GM18867 (cell line): ENCODE measurements around the gene MMEL1.
"Not testable (repeated sequence)": the region's sequence is repeated elsewhere in the genome, so short reads cannot be mapped to it uniquely, and the experiment has no call there.

ENCODE experiments used
- ATAC-seq: cut with Tn5 transposase; IDR thresholded peaks from one replicate; pipeline ENCODE4 v1.9.1; 2021; ENCODE audit warnings: mild to moderate bottlenecking, moderate library complexity; ENCODE audit not compliant: unreplicated experiment

MMEL1 gene

DNA sequence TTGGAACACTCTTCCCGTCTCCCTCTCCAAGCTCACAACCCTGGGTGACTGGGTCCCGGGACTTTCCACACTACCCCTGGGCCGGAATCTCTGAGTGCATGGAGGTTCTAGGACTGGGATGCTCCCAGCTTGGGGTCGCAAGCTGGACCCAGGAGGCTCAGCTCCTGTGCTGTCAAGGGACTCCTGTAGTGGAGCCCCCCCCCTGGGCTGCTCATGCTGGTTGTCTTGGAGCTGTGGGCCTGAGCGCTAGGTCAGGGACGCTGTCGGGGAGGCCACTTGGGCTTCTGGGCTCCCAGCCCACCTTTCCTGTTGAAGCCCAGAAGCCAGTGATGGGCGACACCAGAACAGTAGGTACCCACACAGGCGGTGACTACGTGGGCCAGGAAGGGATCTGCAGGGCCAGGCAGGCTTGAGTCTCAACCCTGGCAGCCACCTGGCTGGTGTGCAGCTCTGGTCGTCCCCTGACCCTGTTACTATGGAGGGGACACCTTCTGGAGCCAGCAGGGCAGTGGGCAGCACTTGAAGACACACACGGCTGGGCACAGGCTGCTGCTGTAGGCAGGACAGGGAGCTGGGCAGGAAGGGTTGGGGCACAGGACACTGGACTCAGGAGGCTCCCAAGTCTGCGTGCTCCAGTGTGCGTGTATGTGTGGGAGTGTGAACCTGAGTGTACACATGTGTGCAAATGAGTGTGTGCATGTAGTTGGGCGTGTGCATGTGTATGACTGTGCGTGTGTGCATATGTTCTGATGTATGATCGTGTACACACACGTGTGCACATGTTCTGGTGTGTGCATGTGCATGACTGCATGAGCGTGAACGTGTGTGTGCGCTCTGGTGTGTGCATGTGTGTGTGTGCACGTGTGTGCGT is 3.0 kb downstream of the MMEL1 start:
- no peak for ATAC-seq

DNA sequence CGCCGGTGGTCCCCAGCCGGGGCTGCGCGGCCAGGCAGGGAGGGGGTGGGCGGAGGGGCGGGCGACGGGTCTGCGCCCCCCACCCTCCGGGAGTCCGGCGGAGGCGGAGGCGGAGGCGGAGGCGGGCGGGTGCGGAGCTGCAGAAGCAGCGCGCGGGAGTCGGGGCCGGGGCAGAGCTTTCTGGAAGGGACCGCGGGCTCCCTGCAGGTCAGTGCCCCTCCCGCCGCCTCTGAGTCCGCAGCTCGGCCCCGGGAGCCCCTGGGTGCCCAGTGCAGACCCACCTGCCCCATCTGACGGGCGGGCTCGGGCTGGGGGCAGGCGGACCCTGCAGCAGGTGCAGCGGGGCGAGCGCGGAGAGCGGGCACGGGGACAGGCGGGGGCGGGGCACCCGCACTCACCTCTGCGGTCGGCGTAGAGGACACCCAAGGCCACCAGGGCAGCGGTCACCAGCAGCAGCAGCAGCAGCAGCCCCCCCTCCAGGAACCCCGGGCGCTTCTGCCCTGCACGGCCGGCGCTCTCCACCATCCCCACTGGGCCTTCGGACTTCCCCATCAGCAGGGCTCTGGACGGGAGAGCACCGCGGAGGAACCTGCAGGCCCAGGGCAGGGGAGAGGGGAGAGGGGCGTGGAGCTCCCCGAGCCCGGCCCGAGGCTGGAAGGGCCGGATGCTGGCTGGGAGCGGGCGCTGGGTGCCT is 3.7 kb downstream of the MMEL1 start:
- ATAC-seq: no peak

DNA sequence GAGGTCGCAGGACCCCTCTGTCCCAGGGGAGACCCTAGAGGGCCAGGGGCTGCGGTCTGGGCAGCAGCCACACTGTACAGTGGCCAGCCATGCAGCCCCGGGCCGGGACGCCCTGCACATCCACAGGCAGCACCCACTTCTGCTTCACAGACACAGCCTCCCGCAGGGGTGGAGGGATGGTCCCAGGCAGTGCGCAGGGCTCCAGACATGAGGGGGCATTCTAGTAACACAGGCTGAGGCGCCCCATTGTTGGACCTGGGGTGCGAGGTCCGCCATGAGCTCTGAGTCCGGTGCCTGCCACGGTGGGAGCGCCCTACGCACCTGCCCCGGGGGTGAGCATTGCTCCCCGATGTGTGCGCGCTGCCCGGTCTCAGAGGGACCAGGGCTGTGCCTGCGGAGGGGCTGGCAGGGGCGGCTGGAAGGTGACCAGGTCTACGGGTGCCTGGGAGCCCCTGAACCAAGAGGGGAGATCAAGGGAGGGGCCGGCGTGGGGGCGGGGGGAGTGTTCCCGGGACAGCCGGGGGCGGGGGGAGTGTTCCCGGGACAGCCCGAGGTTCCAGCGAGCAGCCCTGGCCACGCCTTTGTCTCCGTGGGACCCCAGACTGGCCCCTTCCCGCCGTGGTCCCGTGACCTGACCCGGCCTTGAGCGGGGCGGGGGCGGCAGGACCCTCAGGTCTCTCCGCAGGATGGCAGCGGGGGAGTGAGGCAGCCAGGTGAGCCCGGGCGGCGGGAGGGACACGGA is 4.5 kb downstream of the MMEL1 start:
- ATAC-seq: no peak

DNA sequence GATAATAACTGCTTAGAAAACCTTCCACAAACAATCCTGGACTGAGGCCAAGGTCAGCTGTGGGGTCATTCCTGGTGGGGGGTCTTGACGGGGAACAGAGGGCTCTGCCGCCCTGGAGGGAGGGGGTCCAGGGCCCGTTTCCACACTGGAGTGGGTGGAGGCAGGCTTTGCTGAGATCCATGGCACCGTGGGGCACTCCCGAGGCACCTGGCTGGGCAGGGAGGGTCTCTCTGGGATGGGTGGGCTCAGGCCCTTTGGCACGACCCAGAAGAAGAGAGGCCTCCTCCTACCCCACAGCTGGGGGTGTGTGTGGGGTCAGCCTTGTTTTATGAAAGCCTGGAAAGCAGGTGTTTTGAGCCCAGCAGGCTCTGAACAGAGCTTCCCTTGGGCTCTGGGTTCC is 5.1 kb downstream of the MMEL1 start:
- ATAC-seq: no peak

GRCh38 chr1:2625748-2626147 is 7.1 kb downstream of the MMEL1 start:
- not testable (repeated sequence) for ATAC-seq

DNA sequence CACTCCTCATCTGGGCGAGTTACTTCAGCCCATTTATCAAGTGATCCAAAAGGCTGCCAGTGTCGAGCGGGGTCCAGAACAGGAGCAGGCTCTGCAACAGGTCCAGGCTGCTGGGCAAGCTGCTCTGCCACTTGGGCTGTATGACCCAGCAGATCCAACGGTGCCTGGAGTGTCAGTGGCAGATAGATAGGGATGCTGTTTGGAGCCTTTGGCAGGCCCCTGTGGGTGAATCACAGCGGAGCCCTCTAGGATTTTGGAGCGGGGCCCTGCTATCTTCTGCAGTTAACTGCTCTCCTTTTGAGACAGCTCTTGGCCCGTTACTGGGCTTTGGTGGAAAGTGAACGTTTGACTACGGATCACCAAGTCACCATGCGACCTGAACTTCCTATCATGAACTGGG is 7.5 kb downstream of the MMEL1 start:
- no peak for ATAC-seq

GRCh38 chr1:2624735-2625300 is 8.0 kb downstream of the MMEL1 start:
- no peak for ATAC-seq

GRCh38 chr1:2623571-2624337 is 9.1 kb downstream of the MMEL1 start:
- ATAC-seq: no peak

GRCh38 chr1:2617971-2618470 is 14.8 kb downstream of the MMEL1 start:
- no peak for ATAC-seq

- ATAC-seq: no peak
These were observed 18.7 kb downstream of the MMEL1 start for GRCh38 chr1:2614145-2614544.

DNA sequence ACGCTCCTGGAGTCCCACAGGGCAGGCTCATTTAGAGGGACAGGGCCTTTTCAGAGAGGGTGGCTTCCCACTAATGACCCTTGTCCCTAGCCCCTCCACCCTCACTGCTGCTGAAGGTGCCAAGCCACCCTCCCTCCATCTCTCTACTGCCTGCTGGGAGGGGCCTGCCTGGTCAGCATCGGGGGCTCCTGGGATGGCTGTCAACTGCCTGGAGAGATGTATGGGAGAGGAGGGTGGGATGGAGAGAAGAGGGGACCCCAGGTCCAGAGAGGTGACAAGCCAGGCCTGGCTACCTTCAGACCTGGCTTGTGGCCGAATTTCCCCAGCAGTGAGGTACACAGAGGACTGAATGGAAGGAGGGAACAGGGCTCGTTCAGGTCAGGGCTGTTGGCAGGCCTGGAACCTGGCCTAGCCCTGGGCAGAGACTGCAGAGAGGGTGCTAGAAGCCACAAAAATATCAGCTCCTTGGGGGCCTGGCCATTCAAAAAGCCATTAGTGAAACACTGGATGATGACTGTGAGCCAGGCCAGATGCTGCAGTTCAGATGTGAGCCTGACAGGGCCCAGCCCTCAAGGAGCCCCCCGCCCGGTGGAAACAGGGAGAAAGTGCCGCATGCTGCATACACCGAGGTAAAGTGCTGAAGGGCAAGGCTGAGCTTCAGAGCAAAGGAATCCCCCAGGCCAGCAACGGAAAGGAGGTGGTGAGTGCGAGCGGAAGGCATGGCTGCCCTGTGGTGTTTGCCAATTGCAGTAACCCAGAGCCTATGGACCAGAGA is 20.0 kb downstream of the MMEL1 start:
- no peak for ATAC-seq

DNA sequence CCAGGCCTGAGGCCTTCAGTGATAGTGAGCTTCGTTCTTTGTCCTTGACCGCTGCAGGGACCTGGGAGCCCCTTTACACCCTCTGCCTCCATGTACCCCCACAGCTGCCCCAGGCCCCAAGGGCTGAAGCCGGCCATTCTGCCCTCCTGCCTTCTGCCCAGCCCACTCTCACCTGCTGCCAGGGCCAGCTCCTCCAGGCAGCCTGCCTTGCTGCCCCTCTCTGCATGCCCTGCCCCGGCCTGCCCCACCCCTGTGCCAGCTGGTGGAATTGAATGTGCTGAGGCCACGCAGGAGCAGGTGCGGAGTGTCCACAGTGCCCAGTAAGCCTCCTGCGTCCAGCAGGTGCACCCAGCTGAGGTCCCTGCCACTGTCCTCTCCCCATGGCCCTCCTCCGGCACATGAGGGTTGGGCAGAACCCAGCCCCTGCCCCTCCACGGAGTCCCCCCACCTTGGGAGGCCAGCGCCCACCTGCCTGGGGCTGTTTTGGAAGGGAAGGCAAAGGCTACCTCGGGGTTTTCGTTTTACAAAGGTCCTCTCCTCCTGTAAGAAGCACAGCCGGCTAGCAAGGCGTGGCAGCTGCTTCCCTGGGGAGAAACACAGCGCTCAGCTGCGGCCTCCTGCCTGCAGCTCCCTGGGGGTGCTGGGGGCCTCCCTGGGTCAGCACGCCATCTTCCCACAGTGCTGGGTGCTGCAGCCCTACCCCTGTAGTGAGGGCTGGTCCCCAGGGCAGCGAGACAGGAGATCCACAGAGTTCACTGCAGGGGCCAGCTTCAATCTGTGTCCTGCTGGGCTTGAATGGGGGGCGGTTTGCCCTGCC is 21.0 kb downstream of the MMEL1 start:
- no peak for ATAC-seq

DNA sequence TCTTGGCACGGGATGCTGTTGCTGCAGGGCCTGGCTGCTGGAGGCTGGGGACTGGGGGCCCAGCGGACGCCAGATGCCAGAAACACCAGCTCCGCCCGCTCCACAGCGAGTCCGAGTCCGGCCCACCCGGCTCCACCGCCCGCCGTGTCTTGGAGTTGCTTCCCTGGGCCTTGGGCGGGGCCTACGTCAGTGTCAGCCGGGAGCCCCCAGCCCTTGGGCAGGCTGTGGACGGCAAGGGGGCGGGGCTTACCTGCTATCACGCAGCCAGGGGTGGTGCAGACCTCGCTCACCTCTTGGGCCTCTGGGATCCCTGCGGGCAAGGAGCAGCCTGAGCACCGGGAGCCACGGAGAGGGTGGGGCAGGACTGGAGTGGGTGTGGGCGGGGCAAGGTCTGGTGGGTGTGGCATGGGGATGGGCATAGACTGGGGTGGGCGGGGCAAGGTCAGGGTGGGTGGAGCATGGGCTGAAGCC is 21.8 kb downstream of the MMEL1 start:
- no peak for ATAC-seq

- no peak for ATAC-seq
These were observed 22.5 kb downstream of the MMEL1 start for GRCh38 chr1:2610036-2610959.

DNA sequence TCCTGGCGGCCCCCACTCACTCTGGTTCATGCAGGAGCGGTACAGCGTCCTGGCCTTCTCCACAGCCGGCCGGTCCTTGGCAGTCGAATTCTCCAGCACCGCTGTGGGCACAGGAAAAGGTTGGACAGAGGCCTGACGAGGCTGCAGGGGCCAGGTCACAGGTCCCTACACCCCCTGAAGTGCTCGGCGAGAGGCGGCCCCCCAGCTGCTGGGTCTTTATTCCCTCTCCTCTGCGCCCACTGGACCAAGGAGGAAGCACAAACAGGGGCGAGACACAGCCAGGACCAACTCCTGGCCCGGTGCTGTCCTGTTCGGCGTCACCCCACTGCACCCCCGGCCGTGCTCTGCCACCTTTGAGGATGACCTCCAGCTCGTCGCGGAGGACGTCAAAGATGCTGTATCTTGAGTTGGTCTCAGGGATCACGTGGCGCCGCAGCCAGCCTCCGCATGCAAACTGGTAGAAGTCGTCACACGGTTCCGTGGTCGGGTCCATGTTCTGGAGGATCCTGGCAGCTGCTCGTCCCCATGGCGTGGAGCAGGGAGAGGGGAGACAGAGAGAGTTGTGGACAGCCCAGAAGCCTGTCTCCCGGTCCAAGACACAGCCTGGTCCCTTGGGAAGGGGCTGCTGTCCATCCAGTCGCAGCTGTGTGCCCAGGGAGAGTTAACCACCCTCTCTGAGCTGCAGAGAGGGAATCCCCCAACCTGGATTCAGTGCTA is 23.3 kb downstream of the MMEL1 start:
- ATAC-seq: no peak

DNA sequence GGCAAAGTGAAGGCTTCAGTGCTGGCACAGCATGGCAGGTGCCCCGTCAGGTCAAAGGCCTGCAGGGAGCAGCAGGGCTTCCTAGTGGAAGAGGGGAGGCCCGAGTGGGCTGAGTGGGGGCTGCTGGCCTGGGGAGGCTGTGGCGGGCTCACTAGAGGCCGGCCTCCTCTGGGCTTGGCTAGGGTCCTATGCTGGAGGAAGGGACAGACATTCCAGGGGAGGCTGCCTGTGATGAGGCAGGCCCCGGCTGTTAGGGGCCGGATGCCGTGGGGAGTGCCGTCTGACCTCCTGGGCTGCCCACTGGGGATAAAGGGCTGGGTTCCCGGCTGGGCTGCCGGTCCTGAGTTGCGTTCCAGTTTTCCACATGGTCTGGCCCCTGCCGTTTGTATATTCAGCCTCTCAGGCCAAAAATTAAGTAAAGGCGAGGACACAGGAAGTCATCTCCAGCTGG is 25.1 kb downstream of the MMEL1 start:
- no peak for ATAC-seq
